HL-60/S4 (cell line): ENCODE measurements around the gene KIFBP.

Source experiments
- in situ Hi-C: fragments of 300-500 bp; cut with MboI; formaldehyde crosslinking; loops from 2 replicates; pipeline ENCODE4 v1.14.3; 2022; ENCODE audit warnings: low sequenced_read_pairs

Gene KIFBP

GRCh38 chr10:69047111-69047832 lies 58.7 kb downstream of the KIFBP start:
- in situ Hi-C loops = no loop called here

- in situ Hi-C loops = no loop called here
Observed at GRCh38 chr10:69048103-69048502, 59.5 kb downstream of the KIFBP start.

- in situ Hi-C loops = no loop called here
Observed at GRCh38 chr10:69049566-69049961, 61.0 kb downstream of the KIFBP start.

GRCh38 chr10:69051303-69051702 lies 62.7 kb downstream of the KIFBP start:
- in situ Hi-C loops = no loop called here

- in situ Hi-C loops = no loop called here
Observed at GRCh38 chr10:69051710-69052487, 63.3 kb downstream of the KIFBP start.

- in situ Hi-C loops = no loop called here
Observed at GRCh38 chr10:69052736-69053135, 64.1 kb downstream of the KIFBP start.

- in situ Hi-C loops = no loop called here
Observed at GRCh38 chr10:69055241-69055640, 66.6 kb downstream of the KIFBP start.

- in situ Hi-C loops = no loop called here
Observed at GRCh38 chr10:69056129-69056528, 67.5 kb downstream of the KIFBP start.

GRCh38 chr10:69056536-69057260 lies 68.1 kb downstream of the KIFBP start:
- in situ Hi-C loops = no loop called here

- in situ Hi-C loops = no loop called here
Observed at GRCh38 chr10:69057261-69057950, 68.8 kb downstream of the KIFBP start.

- in situ Hi-C loops = no loop called here
Observed at GRCh38 chr10:69057951-69058297, 69.3 kb downstream of the KIFBP start.

GRCh38 chr10:69060127-69060798 lies 71.7 kb downstream of the KIFBP start:
- in situ Hi-C loops = no loop called here

- in situ Hi-C loops = no loop called here
Observed at GRCh38 chr10:69061305-69062161, 72.9 kb downstream of the KIFBP start.

- in situ Hi-C loops = no loop called here
Observed at GRCh38 chr10:69062901-69063300, 74.3 kb downstream of the KIFBP start.

- in situ Hi-C loops = no loop called here
Observed at GRCh38 chr10:69064762-69065328, 76.2 kb downstream of the KIFBP start.

GRCh38 chr10:69065406-69066361 lies 77.1 kb downstream of the KIFBP start:
- in situ Hi-C loops = no loop called here
